ENCODE data around the gene ACP6. TPM values are rescaled to one million over a fixed set of nuclear protein-coding genes. Genes with fewer than 3 reads are reported as not detected.

ACP6 gene
- total RNA-seq, 2 experiments from 2014 or later = 20.0 to 38.6 TPM

GRCh38 chr1:147597010-147597409, 73.3 kb downstream of the ACP6 start:
- Histone ChIP-seq H3K4me3 (ENCODE audit: low read depth, low read length, poor library complexity, severe bottlenecking) (no peak overlapping the region), H3K27ac (ENCODE audit: low read depth, low read length, poor library complexity, severe bottlenecking) (no peak overlapping the region), H3K36me3 (ENCODE audit: insufficient read depth, low read length) (no peaks in the 10 kb centered on the region), H4K20me1 (ENCODE audit: insufficient read depth, low read length) (no peaks in the 10 kb centered on the region), H3K4me2 (ENCODE audit: low read length) (no peak overlapping the region), H3K79me2 (ENCODE audit: insufficient read depth, low read depth, low read length) (peaks cover 10% of the 10 kb centered on the region; the same call in 1 of the 2 replicates), H3K9me3 (ENCODE audit: low read length) (no peaks in the 10 kb centered on the region), H3K9me2 (ENCODE audit: insufficient read depth, low read length) (no peaks in the 10 kb centered on the region), H2AFZ (ENCODE audit: low read length) (no peak overlapping the region), H3K4me1 (ENCODE audit: insufficient read depth, low read length, poor library complexity, severe bottlenecking) (peaks cover 21% of the 10 kb centered on the region)
- DNase-seq (ENCODE audit: low spot score) = no peak
- TF ChIP-seq, protein P1, sequence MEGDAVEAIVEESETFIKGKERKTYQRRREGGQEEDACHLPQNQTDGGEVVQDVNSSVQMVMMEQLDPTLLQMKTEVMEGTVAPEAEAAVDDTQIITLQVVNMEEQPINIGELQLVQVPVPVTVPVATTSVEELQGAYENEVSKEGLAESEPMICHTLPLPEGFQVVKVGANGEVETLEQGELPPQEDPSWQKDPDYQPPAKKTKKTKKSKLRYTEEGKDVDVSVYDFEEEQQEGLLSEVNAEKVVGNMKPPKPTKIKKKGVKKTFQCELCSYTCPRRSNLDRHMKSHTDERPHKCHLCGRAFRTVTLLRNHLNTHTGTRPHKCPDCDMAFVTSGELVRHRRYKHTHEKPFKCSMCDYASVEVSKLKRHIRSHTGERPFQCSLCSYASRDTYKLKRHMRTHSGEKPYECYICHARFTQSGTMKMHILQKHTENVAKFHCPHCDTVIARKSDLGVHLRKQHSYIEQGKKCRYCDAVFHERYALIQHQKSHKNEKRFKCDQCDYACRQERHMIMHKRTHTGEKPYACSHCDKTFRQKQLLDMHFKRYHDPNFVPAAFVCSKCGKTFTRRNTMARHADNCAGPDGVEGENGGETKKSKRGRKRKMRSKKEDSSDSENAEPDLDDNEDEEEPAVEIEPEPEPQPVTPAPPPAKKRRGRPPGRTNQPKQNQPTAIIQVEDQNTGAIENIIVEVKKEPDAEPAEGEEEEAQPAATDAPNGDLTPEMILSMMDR (conservative IDR thresholded peaks at IDR 0.05; ENCODE audit: low read length) = no peak
- no peak for TF ChIP-seq EZH2phosphoT487 (IDR thresholded peaks at IDR 0.05; ENCODE audit: borderline replicate concordance, low read depth, low read length)
- CTCF ChIA-PET (ENCODE audit: unreplicated experiment) = no interaction called here
- POLR2A ChIA-PET = no interaction called here
- no TSS peak for BruUV-seq (replicated peaks)
- intact Hi-C loops (cut with micrococcal nuclease; ENCODE audit: unreplicated experiment) = no loop called here

Small RNAs within 50 kb of the gene (small RNA-seq; reads per million reads assigned to genes)
- not detected for gene RN7SL261P

Other genes with a start within 250 kb of the ACP6 start
- 4.7 and 5.7 TPM in 2 replicates for gene BCL9, start 129.0 kb downstream of the ACP6 start, total RNA-seq (2014; rRNA removed; shearing (Covaris generic))
- gene BCL9, start 129.0 kb downstream of the ACP6 start, total RNA-seq (2022) = 13.4 and 15.8 TPM in 2 replicates
- gene GJA5, start 90.1 kb upstream of the ACP6 start, total RNA-seq (2014; rRNA removed; shearing (Covaris generic)) = not detected in 2 replicates
- not detected in 2 replicates for gene GJA5, start 90.1 kb upstream of the ACP6 start, total RNA-seq (2022)
- gene GJA8, start 232.3 kb upstream of the ACP6 start, total RNA-seq (2014; rRNA removed; shearing (Covaris generic)) = not detected in 2 replicates
- not detected in 2 replicates for gene GJA8, start 232.3 kb upstream of the ACP6 start, total RNA-seq (2022)